HEK293 (cell line): Measurements from ENCODE around the gene NFIB.

ENCODE experiments used
- CTCF ChIP-seq: fragments of 450-650 bp; formaldehyde crosslinking; IDR thresholded peaks from 2 replicates; pipeline ENCODE4 v1.5.1; 2016; ENCODE audit warnings: missing biosample characterization, missing genetic modification characterization
- YY1 ChIP-seq: fragments of 450-650 bp; formaldehyde crosslinking; IDR thresholded peaks from 2 replicates; pipeline ENCODE4 v1.5.1; 2018; ENCODE audit warnings: missing biosample characterization, missing genetic modification characterization
- ZBTB20 ChIP-seq: fragments of 450-650 bp; formaldehyde crosslinking; IDR thresholded peaks from 2 replicates; pipeline ENCODE4 v1.5.1; 2016; ENCODE audit warnings: missing biosample characterization, missing genetic modification characterization
- ZFP3 ChIP-seq: fragments of 450-650 bp; formaldehyde crosslinking; IDR thresholded peaks from 2 replicates; pipeline ENCODE4 v1.5.1; 2016; ENCODE audit warnings: low read depth, missing biosample characterization, missing genetic modification characterization
- ZNF530 ChIP-seq: fragments of 450-650 bp; formaldehyde crosslinking; IDR thresholded peaks from 2 replicates; pipeline ENCODE4 v1.5.1; 2016; ENCODE audit warnings: low read depth, missing biosample characterization, missing genetic modification characterization
- ZNF785 ChIP-seq: fragments of 450-650 bp; formaldehyde crosslinking; IDR thresholded peaks from 2 replicates; pipeline ENCODE4 v1.5.1; 2016; ENCODE audit warnings: missing biosample characterization, missing genetic modification characterization
- TF ChIP-seq, protein P1 (sequence below): fragments of 450-650 bp; formaldehyde crosslinking; IDR thresholded peaks from 2 replicates; pipeline ENCODE4 v1.5.1; 2017; ENCODE audit warnings: missing biosample characterization, missing genetic modification characterization

GRCh38 chr9:14326264-14326826 lies 12.4 kb upstream of the NFIB start:
- no peak for TF ChIP-seq ZBTB20 (tag by site-specific recombination)
- no peak for TF ChIP-seq CTCF (tag by site-specific recombination)
- no peak for TF ChIP-seq ZNF785 (tag by site-specific recombination)
- TF ChIP-seq, protein P1, sequence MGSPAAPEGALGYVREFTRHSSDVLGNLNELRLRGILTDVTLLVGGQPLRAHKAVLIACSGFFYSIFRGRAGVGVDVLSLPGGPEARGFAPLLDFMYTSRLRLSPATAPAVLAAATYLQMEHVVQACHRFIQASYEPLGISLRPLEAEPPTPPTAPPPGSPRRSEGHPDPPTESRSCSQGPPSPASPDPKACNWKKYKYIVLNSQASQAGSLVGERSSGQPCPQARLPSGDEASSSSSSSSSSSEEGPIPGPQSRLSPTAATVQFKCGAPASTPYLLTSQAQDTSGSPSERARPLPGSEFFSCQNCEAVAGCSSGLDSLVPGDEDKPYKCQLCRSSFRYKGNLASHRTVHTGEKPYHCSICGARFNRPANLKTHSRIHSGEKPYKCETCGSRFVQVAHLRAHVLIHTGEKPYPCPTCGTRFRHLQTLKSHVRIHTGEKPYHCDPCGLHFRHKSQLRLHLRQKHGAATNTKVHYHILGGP (tag by site-specific recombination): no peak
- TF ChIP-seq YY1: no peak
- no peak for TF ChIP-seq ZFP3
- TF ChIP-seq ZNF530 (tag by site-specific recombination): no peak
